GM18508 (cell line): ENCODE measurements around the gene CYP24A1.
"Not testable (repeated sequence)": the region's sequence is repeated elsewhere in the genome, so short reads cannot be mapped to it uniquely, and the experiment has no call there.

Experiments used
- ATAC-seq: cut with Tn5 transposase; IDR thresholded peaks from one replicate; pipeline ENCODE4 v1.9.1; 2021; ENCODE audit warnings: moderate number of reproducible peaks; ENCODE audit not compliant: insufficient read depth, unreplicated experiment

The CYP24A1 gene

GRCh38 chr20:54138427-54138826, 35.4 kb downstream of the CYP24A1 start:
- ATAC-seq = no peak

DNA sequence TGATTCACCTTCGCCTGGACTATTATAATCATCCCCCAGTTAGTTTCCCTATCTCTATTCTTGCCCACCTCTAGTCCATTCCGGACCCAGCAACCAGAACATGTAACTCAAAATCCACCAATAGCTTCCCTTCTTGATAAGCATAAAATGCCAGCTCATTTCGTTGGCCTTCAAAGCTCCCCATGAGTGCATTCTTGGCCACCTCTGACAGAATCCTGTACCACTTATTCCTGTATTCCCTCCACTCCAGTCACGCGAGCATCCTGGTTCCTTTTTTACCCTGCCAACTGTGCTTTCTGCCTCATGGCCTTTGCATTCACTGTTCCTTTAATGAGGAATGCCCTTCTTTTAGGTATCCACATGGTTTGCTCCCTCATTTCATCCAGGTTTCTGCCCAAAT, 36.7 kb downstream of the CYP24A1 start:
- ATAC-seq = no peak

GRCh38 chr20:54134445-54135220, 39.2 kb downstream of the CYP24A1 start:
- ATAC-seq = no peak

DNA sequence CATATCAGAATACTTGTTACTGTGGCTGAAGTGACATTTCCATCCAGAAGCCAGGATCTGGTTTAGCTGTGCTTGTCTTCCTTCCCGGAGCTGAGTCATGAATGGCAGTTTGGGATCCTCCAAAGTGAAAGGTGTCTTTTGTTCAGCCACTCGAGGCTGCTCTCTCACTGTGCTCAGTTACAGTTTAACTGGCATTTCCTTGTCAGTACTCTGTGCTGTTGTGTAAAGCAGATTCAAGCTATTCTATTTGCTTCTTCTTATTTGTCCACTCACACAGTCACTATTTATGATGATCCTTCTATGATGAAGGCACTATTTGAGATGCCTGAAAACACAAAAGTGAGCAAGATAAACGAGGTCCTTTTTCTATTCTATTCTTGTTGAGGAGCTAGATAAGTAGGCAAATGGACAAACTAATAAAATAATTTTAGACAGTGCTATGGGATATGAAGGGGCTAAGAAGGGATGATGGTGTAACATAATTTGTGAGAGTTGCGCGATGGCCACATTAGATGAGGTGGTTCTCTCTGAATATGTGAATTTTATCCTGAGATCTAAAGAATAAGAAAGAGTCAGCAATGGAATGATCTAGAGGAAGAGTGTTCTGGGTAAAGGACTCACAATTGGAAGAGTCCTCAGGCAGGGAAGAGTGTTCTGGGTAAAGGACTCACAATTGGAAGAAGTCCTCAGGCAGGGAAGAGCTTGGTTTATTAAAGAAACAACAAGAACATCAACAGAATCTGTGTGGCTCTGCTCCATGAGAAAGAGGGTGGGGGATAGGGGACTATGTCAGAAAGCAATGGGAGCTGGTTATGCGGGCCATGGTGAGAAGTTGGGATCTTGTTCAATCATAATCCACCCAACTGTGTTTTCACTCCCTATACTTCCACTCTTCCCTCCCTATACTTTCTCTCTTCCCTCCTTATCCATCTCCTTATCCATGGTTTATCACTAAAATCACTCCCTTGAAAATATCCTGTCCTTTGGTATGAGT, 40.1 kb downstream of the CYP24A1 start:
- no peak for ATAC-seq

- ATAC-seq = no peak
Observed at GRCh38 chr20:54132612-54133433, 41.0 kb downstream of the CYP24A1 start.

DNA sequence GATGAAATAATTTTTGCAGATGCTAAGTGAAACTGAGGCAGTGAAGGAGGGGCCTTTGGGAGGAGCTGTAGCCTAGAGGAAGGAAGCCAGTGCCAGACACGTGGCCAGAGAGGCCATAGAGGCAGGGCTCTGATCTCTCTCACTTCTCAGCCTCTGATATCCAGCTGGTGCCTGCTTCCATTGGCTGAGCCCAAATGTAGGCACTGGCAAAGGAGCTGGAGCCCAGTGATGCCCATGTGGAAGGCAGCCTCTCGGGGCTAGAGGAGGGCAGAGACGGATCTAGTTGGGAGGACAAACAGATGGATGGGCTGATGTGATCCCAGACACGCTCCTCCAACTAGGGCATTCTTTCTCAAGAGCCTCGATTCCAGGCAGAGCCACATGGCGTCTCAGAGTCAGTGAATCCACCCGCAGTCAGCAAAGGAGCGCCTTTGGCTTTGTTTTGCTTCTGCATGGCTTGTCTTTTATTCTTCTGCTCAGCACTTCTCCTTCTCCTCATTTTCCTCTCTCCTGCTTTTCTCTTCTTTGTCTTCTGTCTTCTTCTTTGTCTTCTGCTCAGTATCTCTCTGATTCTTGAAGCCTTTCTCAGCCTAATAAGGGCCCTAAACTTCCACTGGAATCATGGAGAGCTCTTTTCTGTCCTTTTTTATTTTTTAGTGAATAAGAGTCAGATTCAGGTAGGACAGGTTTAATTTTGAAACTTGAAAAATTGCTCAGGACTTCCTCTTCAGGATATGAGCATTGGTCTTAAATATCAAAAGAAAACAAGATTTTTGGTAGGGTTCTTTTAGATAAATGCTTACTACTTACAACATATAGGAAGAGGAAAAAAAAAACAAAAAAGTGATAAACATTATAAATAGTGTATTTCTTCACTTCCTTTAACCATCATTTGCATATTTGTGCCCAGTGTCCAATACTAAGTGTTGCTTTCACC, 41.8 kb downstream of the CYP24A1 start:
- no peak for ATAC-seq

DNA sequence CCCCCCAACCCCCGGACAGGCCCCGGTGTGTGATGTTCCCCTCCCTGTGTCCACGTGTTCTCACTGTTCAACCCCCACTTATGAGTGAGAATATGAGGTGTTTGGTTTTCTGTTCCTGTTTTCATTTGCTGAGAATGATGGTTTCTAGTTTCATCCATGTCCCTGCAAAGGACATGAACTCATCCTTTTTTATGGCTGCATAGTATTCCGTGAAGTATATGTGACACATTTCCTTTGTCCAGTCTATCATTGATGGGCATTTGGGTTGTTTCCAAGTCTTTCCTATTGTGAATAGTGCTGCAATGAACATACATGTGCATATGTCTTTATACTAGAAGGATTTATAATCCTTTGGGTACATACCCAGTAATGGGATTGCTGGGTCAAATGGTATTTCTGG, 42.7 kb downstream of the CYP24A1 start:
- ATAC-seq = not testable (repeated sequence)

DNA sequence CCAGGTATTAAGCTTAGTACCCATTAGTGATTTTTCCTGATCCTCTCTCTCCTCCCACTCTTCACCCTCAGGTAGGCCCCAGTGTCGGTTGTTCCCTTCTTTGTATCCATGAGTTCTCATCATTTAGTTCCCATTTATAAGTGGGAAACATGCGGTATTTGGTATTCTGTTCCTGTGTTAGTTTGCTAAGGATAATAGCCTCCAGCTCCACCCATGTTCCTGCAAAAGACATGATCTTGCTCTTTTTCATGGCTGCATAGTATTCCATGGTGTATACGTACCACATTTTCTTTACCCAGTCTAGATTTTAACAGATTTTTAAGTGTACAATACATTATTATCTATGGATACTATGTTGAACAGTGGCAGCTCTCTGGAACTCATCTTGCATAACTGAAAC, 44.4 kb downstream of the CYP24A1 start:
- no peak for ATAC-seq

DNA sequence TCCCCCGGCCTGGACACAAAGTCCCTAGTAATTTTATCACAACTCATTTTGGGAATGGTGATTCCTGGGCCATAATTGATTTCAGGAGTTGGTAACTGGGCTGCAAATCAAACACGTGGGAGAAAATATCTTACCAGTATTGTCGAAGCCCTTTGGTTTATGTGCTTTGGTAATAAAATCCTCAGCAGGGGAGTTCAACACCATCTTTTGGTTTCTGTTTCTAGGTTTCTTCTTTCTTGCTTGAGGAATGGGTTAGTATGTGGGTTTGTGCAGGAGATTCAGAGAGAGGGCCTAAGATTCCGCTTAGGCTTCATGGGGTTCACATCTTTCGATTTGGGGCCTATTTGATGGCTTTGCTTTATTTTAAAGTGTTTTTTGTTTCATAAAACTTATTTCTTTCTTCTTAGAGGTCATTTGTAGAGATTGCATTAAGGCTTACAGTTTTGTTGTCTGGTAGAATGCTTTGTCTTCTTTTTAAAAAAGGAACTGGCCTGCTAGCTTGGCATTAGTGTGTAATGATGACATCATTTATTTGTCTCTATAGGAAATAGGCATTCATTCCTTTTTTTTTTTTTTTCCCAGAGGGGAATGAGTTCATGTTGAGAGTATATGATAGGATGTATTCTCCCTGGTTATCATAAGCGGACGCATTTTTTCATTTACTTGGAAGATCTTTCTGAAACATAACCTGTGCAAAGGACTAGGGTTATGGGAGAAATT, 45.8 kb downstream of the CYP24A1 start:
- ATAC-seq = no peak

- ATAC-seq = no peak
Observed at GRCh38 chr20:54126806-54127655, 46.8 kb downstream of the CYP24A1 start.

DNA sequence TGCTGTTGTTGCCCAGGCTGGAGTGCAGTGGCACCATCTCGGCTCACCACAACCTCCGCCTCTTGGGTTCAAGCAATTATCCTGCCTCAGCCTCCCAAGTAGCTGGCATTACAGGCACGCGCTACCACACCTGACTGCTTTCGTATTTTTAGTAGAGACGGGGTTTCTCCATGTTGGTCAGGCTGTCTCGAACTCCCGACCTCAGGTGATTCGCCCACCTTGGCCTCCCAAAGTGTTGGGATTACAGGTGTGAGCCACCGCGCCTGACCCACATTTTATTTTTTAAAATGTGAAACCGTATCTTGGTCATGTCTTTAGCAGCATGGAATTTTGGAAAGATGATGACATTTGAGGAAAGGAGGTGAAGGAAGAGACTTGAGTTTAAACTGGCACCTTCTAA, 47.5 kb downstream of the CYP24A1 start:
- not testable (repeated sequence) for ATAC-seq

GRCh38 chr20:54123587-54124180, 50.1 kb downstream of the CYP24A1 start:
- no peak for ATAC-seq

DNA sequence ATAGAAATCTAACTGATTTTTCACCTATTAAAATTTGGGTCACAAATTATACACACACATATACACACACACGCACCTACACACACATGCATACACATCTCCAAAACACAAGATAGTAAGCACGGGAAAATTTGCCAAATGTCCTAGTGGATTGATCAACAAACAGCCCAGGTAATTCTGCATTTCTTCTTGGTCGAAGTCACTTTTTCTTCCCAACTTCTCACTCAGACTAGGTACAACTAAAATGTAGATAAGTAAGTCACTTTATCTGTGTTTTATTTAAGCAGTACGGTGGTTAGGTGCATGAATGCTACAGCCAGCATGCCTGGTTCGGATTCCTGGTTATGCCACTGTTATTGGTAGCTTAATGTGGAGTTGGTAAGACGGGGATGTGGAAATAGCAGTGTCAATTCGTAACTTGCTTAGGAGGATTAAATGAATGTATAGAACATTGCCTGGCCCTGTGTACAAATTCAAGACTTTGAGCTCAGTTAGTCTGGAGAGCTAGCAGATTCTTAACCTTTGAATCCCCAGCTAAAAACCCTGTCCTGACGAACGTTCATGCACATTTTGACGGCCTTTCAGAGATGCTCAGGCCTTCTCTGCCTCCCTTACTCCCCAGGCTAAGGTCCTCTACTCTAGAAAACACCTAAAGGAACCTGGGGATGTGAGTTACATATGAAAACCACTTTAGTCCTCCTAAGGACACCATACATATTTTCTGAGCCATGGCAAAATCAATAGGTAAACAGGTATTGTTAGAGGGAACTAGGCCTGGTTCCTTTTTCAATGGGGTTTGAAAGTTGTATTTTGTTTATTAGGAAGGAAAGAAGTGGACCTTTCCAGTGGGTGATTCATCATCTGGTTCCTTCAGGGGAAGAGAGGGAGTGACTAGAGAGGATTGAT, 50.9 kb downstream of the CYP24A1 start:
- ATAC-seq = no peak

- ATAC-seq = no peak
Observed at GRCh38 chr20:54122189-54122588, 51.6 kb downstream of the CYP24A1 start.

DNA sequence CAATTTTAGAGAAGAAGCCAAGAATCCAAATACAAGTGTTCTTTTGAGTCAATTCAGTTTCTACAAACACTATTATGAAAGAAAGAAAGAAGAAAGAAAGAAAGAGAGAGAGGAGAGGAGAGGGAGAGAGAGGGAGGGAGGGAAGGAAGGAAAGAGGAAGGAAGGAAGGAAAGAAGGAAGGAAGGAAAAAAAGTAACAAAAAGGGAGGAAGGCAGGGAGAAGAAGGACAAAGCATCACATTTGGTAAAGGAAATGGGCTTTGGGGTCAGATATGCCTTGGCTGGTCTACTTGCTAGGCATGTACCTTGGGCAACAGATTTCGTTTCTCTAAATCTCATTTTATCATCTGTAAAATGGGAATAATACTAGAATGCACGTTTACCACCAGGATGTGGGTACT, 54.0 kb downstream of the CYP24A1 start:
- no peak for ATAC-seq

DNA sequence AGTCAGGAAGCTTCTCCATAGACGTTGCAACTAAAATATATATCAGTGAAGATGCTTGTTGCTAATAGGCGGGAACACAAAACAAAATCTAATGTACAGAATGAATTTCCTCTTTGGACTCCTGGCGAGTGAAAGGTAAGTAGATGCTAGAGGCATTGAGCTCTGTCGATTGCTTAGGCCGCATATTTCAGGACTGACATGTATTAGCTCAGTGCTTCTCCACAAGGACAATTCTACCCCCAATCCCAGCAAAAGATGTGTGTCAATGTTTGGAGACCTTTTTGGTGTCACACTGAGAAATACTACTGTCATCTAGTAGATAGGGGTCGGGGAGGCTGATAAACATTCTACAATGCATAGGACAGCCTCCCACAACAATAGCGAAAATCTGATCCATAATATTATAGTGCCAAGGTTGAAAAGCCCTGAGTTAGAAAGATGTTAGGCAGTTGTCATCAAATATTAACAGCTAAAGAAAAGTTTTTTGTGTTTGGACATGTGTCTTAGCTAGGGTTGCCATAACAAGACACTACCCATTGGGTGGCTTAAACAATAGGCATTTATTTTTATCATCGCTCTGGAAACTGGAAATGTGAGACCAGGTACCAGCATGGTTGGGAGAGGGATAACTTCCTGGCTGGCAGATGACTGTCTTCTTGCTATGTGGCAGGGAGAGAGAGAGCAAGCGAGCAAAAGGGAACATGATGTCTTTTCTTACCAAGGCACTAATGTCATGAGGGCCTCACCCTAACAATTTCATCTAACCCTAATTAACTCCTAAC, 55.4 kb downstream of the CYP24A1 start:
- ATAC-seq = no peak
